HG03354 (cell line): ENCODE data around the gene PLEKHF1.

Experiments used
- ATAC-seq: cut with Tn5 transposase; IDR thresholded peaks from one replicate; pipeline ENCODE4 v1.9.1; 2021; ENCODE audit warnings: mild to moderate bottlenecking; ENCODE audit not compliant: unreplicated experiment, poor library complexity, severe bottlenecking

PLEKHF1 gene

DNA sequence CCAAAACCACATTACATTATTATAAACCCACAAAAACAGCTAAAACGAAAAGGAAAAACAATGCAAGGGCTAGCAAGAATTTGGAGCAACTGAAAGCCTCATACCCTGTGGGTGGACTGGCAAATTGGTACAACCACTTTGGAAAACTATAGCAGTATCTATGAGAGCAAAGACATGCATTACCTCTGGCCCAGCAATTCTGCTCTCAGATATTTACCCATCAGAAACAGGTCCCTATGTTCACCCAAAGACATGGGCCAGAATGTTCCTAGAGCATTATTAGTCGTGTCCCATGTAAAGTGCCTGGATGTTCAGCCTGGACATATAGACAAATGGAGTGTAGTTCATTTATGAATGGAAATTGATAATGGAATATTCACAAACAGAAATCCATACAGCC is 31.3 kb upstream of the PLEKHF1 start:
- no peak for ATAC-seq

DNA sequence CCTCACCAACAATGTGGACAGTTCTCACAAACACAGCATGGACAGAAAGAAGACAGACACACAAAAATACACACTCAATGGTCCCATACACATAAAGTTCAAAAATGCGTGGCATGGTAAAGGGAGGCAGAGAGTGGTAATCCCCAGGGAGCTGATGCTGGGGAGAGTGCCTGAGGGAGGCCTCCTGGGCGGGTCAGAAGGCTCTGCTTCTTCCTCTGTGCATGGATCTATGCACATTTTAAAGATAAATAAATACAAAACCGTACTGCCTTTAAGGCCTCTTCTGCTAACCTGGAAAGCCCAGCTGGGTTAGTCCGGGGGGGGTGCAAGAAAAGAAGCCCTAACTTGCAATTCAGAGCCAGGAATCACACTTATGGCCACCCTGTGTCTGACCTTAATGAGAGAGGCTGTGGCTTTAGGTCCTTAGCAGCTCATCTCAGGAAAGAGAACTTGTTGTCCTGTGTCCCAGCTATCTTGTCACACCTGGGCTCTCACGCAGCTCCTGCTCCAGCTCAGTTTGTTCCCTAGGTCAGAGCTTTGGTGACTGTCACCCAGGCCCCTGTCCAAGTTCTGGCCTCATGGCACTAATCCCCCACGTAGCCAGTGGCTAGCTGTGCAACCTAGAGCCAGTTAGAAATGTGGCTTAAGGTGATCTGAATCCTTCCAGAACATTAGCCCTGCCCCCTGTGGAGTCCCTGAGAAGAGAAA is 30.7 kb upstream of the PLEKHF1 start:
- no peak for ATAC-seq

DNA sequence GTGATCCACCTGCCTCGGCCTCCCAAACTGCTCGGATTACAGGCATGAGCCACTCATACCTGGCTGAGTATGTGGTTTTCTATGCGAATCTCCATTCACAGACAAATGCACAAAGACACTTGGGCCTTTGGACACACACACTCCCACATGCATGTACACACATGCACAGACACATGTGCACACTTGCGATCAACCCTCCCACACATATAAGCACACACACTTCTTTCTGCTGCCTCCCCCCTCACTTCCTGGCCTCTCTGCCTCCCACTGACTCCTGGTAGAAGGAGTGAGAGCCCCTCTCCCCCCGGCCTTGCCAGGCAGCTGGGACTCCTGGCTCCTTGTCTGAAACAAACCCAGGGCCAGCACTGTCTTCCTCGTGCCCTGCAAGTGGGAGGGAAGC is 29.3 kb upstream of the PLEKHF1 start:
- ATAC-seq: no peak

DNA sequence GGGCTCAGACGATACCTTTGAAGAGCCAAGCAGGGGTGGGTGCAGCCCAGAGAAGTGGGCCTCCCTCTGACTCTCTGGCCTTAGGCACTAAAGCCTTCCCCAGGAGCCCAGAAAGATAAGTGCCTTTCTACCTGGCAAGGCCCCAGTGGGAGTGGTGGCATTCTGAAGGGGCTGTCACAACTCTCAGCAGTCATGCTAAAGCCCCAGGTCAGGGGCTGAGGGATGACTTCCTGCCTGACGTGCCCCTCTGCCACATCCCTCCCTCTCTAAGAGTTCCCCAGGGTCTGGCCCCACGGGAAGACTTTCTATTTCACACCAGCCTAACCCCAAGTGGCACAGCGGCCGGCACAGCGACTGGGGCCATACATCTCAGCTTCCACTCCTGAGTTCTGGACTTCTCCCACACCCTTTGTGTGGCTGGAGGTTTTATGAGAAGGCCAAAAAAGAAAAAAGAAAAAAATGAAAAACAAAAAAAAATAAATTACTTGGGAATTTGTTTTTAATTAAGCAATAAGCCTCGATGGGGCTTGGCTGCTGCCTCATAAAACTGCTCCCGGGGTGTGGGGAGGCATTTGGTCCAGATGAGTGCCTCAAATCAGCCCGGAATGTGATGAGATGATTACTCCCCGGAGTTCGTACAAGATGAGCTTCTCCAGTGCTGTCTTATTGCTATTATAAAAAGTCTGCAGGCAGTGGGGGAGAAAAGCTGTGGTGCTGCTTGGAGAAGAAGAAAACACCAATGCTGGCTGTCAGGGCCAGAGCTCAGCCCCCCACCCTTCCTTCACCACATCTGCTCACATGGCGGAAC is 28.5 kb upstream of the PLEKHF1 start:
- no peak for ATAC-seq

DNA sequence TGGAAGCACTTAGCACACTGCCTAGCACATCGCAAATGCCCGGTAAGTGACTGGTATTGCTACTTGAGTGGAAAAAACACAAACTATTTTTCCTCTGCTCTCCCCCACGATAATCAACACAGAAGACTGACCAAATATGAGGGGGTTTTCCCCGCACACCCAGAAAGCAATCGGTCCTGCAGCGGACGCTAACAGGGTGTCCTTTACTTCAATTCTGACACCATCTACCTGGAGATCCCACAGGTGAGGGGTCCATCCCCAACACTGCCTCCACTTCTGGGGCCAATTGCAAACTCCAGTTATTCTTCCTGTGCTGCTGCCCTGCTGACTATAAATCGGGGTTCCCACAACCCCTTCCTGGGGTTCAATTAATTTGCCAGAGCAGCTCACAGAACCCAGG is 26.2 kb upstream of the PLEKHF1 start:
- no peak for ATAC-seq

- no peak for ATAC-seq
These were observed 25.0 kb upstream of the PLEKHF1 start for GRCh38 chr19:29640231-29640630.

DNA sequence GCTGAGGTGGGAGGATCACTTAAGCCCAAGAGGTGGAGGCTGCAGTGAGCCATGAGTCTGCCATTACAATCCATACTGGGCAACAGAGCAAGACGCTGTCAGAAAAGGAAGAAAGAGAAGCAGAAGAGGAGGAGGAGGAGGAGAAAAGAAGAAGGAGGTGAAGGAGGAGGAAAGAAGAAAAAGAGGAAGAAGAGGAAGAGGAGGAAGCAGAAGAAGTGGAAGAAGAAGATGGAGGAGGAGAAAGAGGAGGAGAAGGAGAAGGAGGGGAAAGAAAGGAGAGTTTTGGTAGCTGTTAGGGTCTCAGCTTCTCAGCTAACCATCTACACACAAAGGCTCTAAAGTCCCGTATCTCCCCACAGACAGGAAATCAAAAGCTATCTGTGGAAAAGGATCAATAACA is 23.7 kb upstream of the PLEKHF1 start:
- ATAC-seq: no peak

DNA sequence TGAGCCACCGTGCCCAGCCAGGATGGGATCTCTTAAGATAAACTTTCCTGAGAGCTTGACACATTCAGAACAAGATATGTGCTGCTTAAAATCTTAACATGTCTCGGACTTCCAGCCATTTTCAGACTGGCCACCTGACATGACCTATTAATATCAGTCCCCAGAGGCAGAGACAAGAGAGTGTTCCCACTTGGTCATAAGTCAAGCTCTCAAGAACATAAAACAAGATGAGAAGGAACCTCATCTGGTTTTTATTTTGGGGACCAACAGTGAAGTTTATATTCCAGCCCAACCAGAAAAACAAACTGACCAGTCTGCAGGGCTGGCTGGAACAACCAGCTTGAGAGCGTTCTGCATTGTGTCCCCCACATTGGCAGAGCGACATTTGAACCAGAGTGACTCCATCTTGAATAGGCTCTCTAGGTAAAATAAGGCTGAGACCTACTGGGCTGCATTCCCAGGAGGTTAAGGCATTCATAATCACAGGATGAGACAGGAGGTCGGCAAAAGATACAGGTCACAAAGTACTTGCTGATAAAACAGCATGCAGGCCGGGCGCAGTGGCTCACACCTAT is 21.8 kb upstream of the PLEKHF1 start:
- ATAC-seq: no peak

DNA sequence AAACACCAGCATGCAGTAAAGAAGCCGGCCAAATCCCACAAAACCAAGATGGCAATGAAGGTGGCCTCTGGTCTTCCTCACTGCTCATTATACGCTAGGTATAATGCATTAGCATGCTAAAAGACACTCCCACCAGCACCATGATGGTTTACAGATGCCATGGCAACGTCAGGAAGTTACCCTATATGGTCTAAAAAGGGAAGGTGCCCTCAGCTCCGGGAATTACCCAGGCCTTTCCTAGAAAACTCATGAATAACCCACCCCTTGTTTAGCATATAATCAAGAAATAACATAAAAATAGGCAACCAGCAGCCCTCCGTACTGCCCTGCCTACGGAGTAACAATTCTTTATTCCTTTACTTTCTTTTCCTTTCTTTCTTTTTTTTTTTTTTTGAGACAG is 21.1 kb upstream of the PLEKHF1 start:
- no peak for ATAC-seq

- ATAC-seq: no peak
These were observed 19.8 kb upstream of the PLEKHF1 start for GRCh38 chr19:29645491-29645867.

- ATAC-seq: no peak
These were observed 19.4 kb upstream of the PLEKHF1 start for GRCh38 chr19:29645911-29646310.

GRCh38 chr19:29650772-29651387 is 14.4 kb upstream of the PLEKHF1 start:
- no peak for ATAC-seq

GRCh38 chr19:29651622-29652394 is 13.5 kb upstream of the PLEKHF1 start:
- no peak for ATAC-seq

DNA sequence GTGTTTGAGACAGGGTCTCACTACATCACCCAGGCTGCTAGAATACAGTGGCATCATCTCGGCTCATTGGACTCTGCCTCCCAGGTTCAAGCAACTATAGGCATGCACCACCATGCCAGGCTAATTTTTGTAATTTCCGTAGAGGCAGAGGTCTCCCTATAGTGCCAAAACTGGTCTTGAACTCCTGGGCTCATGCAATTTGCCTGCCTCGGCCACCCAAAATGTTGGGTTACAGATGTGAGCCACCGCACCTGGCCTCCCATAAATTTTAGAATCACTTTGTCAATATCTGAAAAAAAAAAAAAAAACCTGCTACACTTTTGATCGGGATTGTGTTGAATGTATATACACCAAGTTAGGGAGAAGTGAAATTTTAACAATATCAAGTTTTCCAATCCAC is 11.9 kb upstream of the PLEKHF1 start:
- ATAC-seq: no peak

DNA sequence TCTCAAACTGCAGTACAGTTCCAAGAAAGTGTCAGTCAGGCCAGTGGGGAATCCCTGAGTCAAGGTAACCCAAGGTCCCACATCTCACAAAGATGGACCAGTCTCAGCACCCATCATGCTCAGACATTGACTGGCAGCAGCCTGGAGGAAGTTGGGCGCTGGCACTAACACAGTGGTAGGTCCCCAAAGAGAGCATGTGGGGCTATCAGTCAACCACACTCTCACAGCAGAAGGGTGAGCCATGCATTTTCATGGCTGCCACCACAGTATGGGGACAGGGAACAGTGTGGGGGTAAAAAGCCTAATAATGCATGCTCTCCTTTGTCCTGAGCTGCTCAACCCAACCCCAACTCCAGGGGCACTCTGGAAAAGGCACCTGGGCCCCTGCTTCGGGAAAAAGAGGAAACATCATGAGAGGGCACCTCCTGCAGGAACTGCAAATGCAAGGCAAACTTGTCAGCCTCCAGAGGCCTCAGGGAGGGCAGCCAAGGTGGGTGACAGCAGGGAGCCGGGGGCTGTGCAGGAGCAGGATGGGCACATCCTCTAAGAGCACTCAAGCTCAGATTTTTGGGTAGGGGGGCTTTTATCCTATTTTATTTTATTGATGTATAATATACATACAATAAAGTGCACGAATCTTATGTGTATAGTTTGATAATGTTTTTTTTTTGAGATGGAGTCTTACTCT is 9.5 kb upstream of the PLEKHF1 start:
- no peak for ATAC-seq

- no peak for ATAC-seq
These were observed 6.9 kb upstream of the PLEKHF1 start for GRCh38 chr19:29658221-29658991.

- no peak for ATAC-seq
These were observed 4.4 kb upstream of the PLEKHF1 start for GRCh38 chr19:29660835-29661234.

- no peak for ATAC-seq
These were observed 3.0 kb upstream of the PLEKHF1 start for GRCh38 chr19:29662278-29662603.
